Upper lobe of left lung (tissue), 6 donors: ENCODE data around the gene ACTR3C. TPM values are rescaled to one million over a fixed set of nuclear protein-coding genes. Genes with fewer than 3 reads are reported as not detected.
"Not testable (repeated sequence)": the region's sequence is repeated elsewhere in the genome, so short reads cannot be mapped to it uniquely, and the experiment has no call there.

ENCODE experiments used
- ATAC-seq, 2 donors: fragments of 200-7000 bp; cut with Tn5 transposase; one replicate each; pipeline ENCODE4 v1.9.1; 2022; ENCODE audit warnings: mild to moderate bottlenecking in 2 of 2, moderate library complexity in 2 of 2; ENCODE audit not compliant: low FRiP score in 2 of 2
- DNase-seq, 2 donors: peaks; one replicate each; pipeline ENCODE4 v3.0.0-alpha.2; 2019 to 2020
- H3K27ac ChIP-seq, 4 donors: fragments of 200-600 bp; sonication (generic); one replicate each; pipeline ENCODE4 v1.5.1; 2016 to 2019
- H3K27me3 ChIP-seq, 4 donors: fragments of 200-600 bp; sonication (generic); one replicate each; pipeline ENCODE4 v1.5.1; 2017 to 2019
- H3K36me3 ChIP-seq, 4 donors: fragments of 200-600 bp; sonication (generic); one replicate each; pipeline ENCODE4 v1.5.1; 2016 to 2019
- H3K4me1 ChIP-seq, 4 donors: fragments of 200-600 bp; sonication (generic); one replicate each; pipeline ENCODE4 v1.5.1; 2018 to 2019
- H3K4me3 ChIP-seq, 4 donors: fragments of 200-600 bp; sonication (generic); one replicate each; pipeline ENCODE4 v1.5.1; 2017 to 2019; ENCODE audit warnings: mild to moderate bottlenecking in 2 of 4, moderate library complexity in 1 of 4
- H3K9me3 ChIP-seq, 4 donors: fragments of 200-600 bp; sonication (generic); one replicate each; pipeline ENCODE4 v1.5.1; 2018 to 2019
- EP300 ChIP-seq, 4 donors: sonication (generic); formaldehyde crosslinking; IDR thresholded peaks; one replicate each; pipeline ENCODE4 v1.5.1; 2017; ENCODE audit warnings: antibody characterized with exemption in 4 of 4, control low read depth in 2 of 4
- POLR2A ChIP-seq, 4 donors: fragments of 450-650 bp; IDR thresholded peaks; one replicate each; pipeline ENCODE4 v1.5.1; 2016 to 2017; ENCODE audit warnings: antibody characterized with exemption in 4 of 4, mild to moderate bottlenecking in 2 of 4
- POLR2AphosphoS5 ChIP-seq, 2 donors: sonication (generic); formaldehyde crosslinking; IDR thresholded peaks; one replicate each; pipeline ENCODE4 v1.5.1; 2017; ENCODE audit warnings: antibody characterized with exemption in 2 of 2
- WGBS, 2 donors: methylation state at CpG; one replicate each; pipeline ENCODE4 v1.1.5; 2017 to 2018; 5-methylcytosine and 5-hydroxymethylcytosine counted together
- total RNA-seq, 6 donors: library from RNA; depleted of rRNA in 4 of 6; stranded (reverse); fragments of >200 nt in 4 of 6; gene quantifications; one replicate each; pipeline versions ENCODE4 v1.1.0 to v1.2.1, GENCODE V29; 2016 to 2021
- TF ChIP-seq, protein P1 (sequence below), 6 experiments: fragments of 450-650 bp in 4 of 6; fragments of 200-600 bp in 2 of 6; sonication (generic) in 2 of 6; IDR thresholded peaks; one replicate each; pipeline ENCODE4 v1.5.1; 2016 to 2019; ENCODE audit warnings: antibody characterized with exemption in 6 of 6
- donor health status: DM: no; HTN: no; CAD: no; lungs with moderate emphysema.
- donor health status: DM: no; HTN: yes; CAD: no; lungs with severe emphysema.

Gene ACTR3C
- total RNA-seq, 6 donors from 2014 or later: 12.1 to 123 (median 24.1) TPM

DNA sequence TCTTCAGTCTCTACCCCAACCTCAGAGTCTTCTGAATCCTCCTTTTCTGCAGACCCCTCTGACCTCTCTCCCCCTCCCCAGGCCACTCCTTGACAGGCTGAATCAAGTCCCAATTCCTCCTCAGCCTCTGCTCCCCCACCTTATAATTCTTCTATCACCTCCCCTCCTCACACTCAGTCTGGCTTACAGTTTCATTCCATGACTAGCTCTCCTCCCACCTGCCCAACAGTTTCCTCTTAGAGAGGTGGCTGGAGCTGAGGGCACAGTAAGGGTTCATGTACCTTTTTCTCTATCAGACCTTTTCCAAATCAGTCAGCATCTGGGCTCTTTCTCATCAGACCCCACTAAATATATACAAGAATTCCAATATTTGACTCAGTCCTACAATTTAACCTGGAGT is 14.8 kb downstream of the ACTR3C start:
- ATAC-seq: no peak
- peak overlapping the region in 3 of 4 donors; percentile 15 to 32 (median 25) for H3K4me3 ChIP-seq
- DNase-seq: no peak

DNA sequence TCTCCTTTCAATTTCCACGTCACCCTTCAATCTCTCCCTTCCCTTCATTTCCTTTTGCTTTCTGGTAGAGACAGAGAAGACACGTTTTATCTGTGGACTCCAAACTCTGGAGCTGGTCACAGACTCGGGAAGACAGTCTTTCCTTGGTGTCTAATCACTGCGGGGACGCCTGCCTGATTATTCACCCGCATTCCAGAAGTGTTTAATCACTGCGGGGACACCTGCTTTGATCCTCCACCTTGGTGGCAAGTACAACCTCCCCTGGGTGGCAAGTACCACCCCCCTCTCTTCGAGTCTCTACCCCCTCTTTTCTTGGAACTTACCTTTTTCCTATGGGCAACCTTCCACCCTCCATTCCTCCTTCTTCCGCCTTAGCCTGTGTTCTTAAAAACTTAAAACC is 15.4 kb downstream of the ACTR3C start:
- no peak for TF ChIP-seq POLR2AphosphoS5 (IDR thresholded peaks at IDR 0.05)
- TF ChIP-seq, protein P1, sequence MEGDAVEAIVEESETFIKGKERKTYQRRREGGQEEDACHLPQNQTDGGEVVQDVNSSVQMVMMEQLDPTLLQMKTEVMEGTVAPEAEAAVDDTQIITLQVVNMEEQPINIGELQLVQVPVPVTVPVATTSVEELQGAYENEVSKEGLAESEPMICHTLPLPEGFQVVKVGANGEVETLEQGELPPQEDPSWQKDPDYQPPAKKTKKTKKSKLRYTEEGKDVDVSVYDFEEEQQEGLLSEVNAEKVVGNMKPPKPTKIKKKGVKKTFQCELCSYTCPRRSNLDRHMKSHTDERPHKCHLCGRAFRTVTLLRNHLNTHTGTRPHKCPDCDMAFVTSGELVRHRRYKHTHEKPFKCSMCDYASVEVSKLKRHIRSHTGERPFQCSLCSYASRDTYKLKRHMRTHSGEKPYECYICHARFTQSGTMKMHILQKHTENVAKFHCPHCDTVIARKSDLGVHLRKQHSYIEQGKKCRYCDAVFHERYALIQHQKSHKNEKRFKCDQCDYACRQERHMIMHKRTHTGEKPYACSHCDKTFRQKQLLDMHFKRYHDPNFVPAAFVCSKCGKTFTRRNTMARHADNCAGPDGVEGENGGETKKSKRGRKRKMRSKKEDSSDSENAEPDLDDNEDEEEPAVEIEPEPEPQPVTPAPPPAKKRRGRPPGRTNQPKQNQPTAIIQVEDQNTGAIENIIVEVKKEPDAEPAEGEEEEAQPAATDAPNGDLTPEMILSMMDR (IDR thresholded peaks at IDR 0.05): no peak
- H3K36me3 ChIP-seq: no peaks in the 10 kb centered on the region
- peak overlapping the region in 3 of 4 donors; percentile 15 to 32 (median 25) for H3K4me3 ChIP-seq
- no peaks in the 10 kb centered on the region for H3K27me3 ChIP-seq
- peaks cover 0 to 5% (median 2%) of the 10 kb centered on the region in 4 donors for H3K4me1 ChIP-seq
- ATAC-seq (peak in 1 of 2 donors; percentile 5), DNase-seq (no peak)
- no peaks in the 10 kb centered on the region for H3K9me3 ChIP-seq
- H3K27ac ChIP-seq: peak overlapping the region; percentile 37 to 69 (median 55)
- WGBS, 2 donors: 69 to 72% methylated on average over 9 of the region's 9 CpGs

More for the DNA sequence above, 14.8 kb downstream of the ACTR3C start:
- Histone ChIP-seq H3K9me3 (no peaks in the 10 kb centered on the region), H3K36me3 (no peaks in the 10 kb centered on the region), H3K27ac (peak overlapping the region in 3 of 4 donors; percentile 49 to 69 (median 61)), H3K4me1 (peaks cover 0 to 5% (median 2%) of the 10 kb centered on the region in 4 donors), H3K27me3 (no peaks in the 10 kb centered on the region)
- no peak for TF ChIP-seq EP300 (IDR thresholded peaks at IDR 0.05)
- no peak for TF ChIP-seq POLR2AphosphoS5 (IDR thresholded peaks at IDR 0.05)
- TF ChIP-seq, protein P1 (IDR thresholded peaks at IDR 0.05): no peak
- TF ChIP-seq POLR2A (IDR thresholded peaks at IDR 0.05): no peak

DNA sequence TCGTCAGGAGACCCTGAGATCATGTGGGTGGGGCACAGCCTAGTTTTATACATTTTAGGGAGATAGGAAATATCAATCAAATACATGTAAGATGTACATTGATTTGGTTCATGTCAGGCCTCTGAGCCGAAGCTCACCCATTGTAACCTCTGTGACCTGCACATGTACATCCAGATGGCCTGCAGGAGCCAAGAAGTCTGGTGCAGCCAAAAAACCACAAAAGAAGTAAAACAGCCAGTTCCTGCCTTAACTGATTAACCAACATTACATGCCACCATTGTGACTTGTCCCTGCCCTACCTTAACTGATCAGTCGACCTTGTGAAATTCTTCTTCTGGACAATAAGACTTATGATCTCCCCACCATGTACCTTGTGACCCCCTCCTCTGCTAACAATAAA is 16.2 kb downstream of the ACTR3C start:
- ATAC-seq (no peak), DNase-seq (no peak)
- no peak for TF ChIP-seq EP300 (IDR thresholded peaks at IDR 0.05)
- no peak for TF ChIP-seq POLR2AphosphoS5 (IDR thresholded peaks at IDR 0.05)
- TF ChIP-seq, protein P1 (IDR thresholded peaks at IDR 0.05): no peak
- no peak for TF ChIP-seq POLR2A (IDR thresholded peaks at IDR 0.05)
- H3K36me3 ChIP-seq: no peaks in the 10 kb centered on the region
- WGBS, 2 donors: 75 to 76% methylated on average over 3 of the region's 3 CpGs
- peak overlapping the region in 1 of 4 donors; percentile 61 for H3K27ac ChIP-seq
- peaks cover 0 to 5% (median 2%) of the 10 kb centered on the region in 4 donors for H3K4me1 ChIP-seq
- no peaks in the 10 kb centered on the region for H3K9me3 ChIP-seq
- no peaks in the 10 kb centered on the region for H3K27me3 ChIP-seq
- H3K4me3 ChIP-seq: no peak overlapping the region

DNA sequence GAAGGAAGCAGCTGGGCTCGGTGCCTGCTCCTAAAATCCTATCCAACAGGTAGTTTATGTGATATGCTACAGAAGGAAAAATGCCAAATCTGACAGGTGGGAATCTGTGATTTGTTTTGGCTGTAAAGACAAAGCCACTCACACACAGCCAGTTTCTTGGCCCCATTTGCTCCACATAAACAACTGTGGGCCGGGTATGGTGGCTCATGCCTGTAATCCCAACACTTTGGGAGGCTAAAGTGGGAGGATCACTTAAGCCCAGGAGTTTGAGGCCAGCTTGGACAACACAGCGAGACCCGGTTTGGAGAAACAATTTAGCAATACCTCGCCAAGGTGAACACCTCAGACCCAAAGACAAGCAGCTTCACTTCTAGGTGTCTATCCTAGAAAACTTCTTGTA is 17.0 kb downstream of the ACTR3C start:
- not testable (repeated sequence) for H3K9me3 ChIP-seq, H3K27ac ChIP-seq, H3K36me3 ChIP-seq, ATAC-seq, H3K4me1 ChIP-seq, H3K27me3 ChIP-seq, DNase-seq, H3K4me3 ChIP-seq
- 78 to 82% methylated on average over 4 to 5 of the region's 5 CpGs for WGBS, 2 donors

DNA sequence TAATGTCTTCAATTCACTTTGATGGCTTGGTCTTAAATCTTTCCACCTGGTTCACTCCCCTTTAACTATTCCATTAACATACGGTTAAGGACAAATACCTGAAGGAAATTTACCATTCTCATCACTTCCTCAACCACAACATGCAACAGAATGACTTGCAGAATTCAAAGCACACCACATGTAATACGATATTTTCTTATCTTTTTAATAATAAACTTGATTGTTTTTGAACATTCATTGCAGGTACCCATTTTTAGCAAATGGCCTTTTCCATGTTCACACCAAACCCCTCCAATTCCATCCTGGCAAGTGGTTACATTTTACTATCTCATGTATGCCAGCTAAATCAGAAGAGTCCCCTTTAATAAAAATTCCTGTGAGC is 17.5 kb downstream of the ACTR3C start:
- H3K27ac ChIP-seq, H3K36me3 ChIP-seq, H3K4me3 ChIP-seq, H3K9me3 ChIP-seq, H3K4me1 ChIP-seq, DNase-seq, H3K27me3 ChIP-seq, ATAC-seq: not testable (repeated sequence)
- 33 to 49% methylated on average over 2 of the region's 2 CpGs for WGBS, 2 donors

DNA sequence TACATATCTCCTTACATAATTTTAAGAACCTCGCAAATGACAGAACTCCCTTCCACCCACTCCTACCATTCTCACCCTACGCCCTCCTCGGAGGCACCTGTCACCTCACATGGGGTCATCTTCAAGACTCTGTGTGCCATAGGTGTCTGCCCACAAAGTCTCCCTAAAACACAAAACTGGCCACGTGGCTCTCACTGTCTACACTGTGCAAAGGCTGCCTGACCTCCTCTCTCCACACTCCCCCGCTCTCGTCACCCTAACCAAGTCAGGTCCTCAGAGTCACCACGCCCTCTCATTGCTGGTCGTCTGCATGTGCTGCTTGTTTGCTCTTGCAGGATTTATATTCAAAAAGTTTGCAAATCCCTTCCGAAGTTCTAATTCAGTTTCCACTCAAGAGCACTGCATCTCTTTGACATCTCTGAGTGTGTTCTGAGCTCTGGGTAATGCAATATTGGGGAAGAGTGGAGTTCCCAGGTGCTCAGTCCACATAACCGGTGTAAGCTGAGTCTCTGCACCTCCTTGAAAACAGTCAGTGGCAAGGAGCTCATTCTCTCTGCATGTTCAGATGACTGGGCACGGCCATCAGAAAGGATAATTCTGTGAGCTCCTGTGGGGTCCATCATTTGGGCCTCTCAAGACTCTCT is 18.0 kb downstream of the ACTR3C start:
- H3K36me3 ChIP-seq, H3K27me3 ChIP-seq, H3K9me3 ChIP-seq, H3K4me3 ChIP-seq, H3K4me1 ChIP-seq: not testable (repeated sequence)
- 66 to 76% methylated on average over 9 to 11 of the region's 11 CpGs for WGBS, 2 donors
- ATAC-seq (peak; percentile 26 to 76), DNase-seq (peak in 1 of 2 donors; percentile 38)
- peak overlapping the region in 2 of 4 donors; percentile 30 to 32 for H3K27ac ChIP-seq

DNA sequence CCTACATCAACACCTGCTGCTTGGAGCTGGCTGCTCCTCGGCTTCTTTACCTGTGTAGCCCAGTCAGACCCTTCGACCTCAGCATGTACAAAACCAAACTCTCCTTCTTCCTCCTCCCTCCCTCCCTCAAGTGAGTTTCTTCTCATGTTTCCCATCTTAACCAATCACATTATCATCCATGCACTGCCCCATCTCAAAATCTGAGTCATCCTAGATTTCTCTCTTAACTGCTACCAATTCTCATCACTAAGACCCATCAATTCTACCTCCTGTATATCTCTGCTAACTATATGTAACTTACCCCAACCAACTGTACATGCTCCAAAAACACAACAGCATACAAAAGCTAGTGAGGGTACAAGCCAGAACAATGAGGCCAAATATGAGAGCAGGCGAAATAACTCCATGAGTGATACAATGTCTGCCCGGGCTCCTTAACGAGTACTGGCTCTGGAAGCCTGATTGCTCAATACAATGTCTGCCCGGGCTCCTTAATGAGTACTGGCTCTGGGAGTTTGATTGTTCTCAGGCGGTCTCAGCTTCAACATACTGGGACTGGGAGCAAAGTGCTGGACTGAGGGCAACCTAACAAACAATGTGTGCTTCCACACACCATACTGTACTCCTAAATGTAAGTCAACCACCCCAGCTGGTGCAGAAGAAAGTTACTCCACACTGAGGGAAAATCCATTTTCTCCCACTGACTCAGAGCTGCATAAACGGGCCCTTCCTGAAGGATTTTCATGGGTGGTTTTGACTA is 18.7 kb downstream of the ACTR3C start:
- not testable (repeated sequence) for H3K27me3 ChIP-seq, H3K36me3 ChIP-seq, H3K9me3 ChIP-seq, H3K4me3 ChIP-seq, H3K4me1 ChIP-seq
- 66 to 78% methylated on average over 3 to 6 of the region's 8 CpGs for WGBS, 2 donors
- peak in 1 of 2 donors; percentile 46 for DNase-seq
- peak; percentile 77 to 84 for ATAC-seq
- H3K27ac ChIP-seq: peak overlapping the region in 2 of 4 donors; percentile 30 to 32

DNA sequence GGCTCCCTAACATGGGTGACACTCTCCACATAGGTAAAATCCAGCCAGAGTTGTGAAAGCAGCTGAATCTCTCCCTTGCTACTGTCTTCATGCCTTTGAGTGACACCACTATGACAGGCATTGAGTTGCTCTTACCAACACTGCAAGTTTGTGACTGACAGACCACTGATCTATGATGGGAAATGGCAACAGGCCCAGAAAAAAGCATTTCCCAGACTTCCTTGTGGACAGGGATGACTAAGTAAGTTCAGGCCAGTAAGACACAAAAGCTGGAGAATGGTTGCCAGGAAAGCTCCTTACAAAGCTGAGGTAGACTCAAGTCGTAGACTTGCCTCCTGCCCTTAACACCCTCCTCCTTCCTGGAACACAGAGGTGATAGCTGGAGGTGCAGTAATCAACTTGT is 20.4 kb downstream of the ACTR3C start:
- 36 to 40% methylated on average over 1 of the region's 1 CpG for WGBS, 2 donors
- not testable (repeated sequence) for H3K27ac ChIP-seq, H3K36me3 ChIP-seq, H3K4me1 ChIP-seq, ATAC-seq, H3K27me3 ChIP-seq, H3K9me3 ChIP-seq, DNase-seq, H3K4me3 ChIP-seq

DNA sequence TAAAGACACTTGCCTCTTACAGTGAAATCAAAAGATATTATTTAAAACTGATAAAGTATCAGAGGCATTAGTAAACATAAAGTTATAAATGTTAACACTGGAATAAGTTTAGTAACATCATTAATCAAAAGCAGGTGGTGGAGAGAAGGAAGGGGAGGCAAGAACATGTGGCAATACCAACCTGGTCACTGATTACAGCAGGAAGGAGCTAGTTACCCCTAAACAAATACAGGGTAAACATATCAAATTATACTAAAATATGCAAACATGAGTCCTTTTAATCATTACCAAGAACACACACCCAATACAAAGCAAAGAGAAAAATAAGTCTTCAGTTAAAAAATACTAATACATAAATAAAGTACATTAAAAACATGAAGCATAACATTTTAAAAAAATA is 25.4 kb downstream of the ACTR3C start:
- H3K9me3 ChIP-seq, H3K4me3 ChIP-seq, H3K4me1 ChIP-seq, DNase-seq, H3K27ac ChIP-seq, ATAC-seq, H3K36me3 ChIP-seq, H3K27me3 ChIP-seq: not testable (repeated sequence)
